AML-193 (cell line): ENCODE measurements around the gene CSAD.
A peak's percentile ranks its signal among the peaks of the same experiment; 100 is the strongest.

ENCODE experiments used
- DNase-seq, 2 experiments: peaks; one replicate each; lab custom pipeline; 2025; lab: John Stamatoyannopoulos, UW

The CSAD gene

GRCh38 chr12:53180220-53180930, at the start of gene CSAD, which contains the start of gene ZNF740:
Gene CSAD, minus strand, starts transcription at chr12:53180925. Its CDS starts 7,455 bp downstream, at chr12:53173470.
Gene ZNF740, plus strand, starts transcription at chr12:53180722. Its CDS starts 1,262 bp downstream, at chr12:53181984.
- peak; percentile 90 to 94 for DNase-seq

GRCh38 chr12:53230108-53230845, 49.6 kb upstream of the CSAD start:
- no peak for DNase-seq

- DNase-seq, result no peak
Observed at GRCh38 chr12:53229454-53229853, 48.7 kb upstream of the CSAD start.

- no peak for DNase-seq
Observed at GRCh38 chr12:53227836-53228235, 47.1 kb upstream of the CSAD start.

- DNase-seq, result no peak
Observed at GRCh38 chr12:53227341-53227740, 46.6 kb upstream of the CSAD start.

GRCh38 chr12:53226815-53227214, 46.1 kb upstream of the CSAD start:
- no peak for DNase-seq

GRCh38 chr12:53225635-53226424, 45.1 kb upstream of the CSAD start:
- no peak for DNase-seq

GRCh38 chr12:53224897-53225634, 44.3 kb upstream of the CSAD start:
- no peak for DNase-seq

GRCh38 chr12:53224061-53224896, 43.6 kb upstream of the CSAD start:
- DNase-seq, result no peak

GRCh38 chr12:53223389-53224060, 42.8 kb upstream of the CSAD start:
- no peak for DNase-seq

- DNase-seq, result no peak
Observed at GRCh38 chr12:53222806-53223261, 42.1 kb upstream of the CSAD start.

- no peak for DNase-seq
Observed at GRCh38 chr12:53222170-53222721, 41.5 kb upstream of the CSAD start.

- peak in 1 of 2 experiments; percentile 41 for DNase-seq
Observed at GRCh38 chr12:53221203-53222080, 40.7 kb upstream of the CSAD start.

GRCh38 chr12:53220694-53221202, 40.0 kb upstream of the CSAD start:
- DNase-seq, result peak; percentile 72 to 84

- DNase-seq, result no peak
Observed at GRCh38 chr12:53219956-53220693, 39.4 kb upstream of the CSAD start.

GRCh38 chr12:53219292-53219955, 38.7 kb upstream of the CSAD start:
- no peak for DNase-seq

GRCh38 chr12:53218551-53219291, 38.0 kb upstream of the CSAD start:
- no peak for DNase-seq
